ENCODE results near the gene TTYH3. TPM values are rescaled to one million over a fixed set of nuclear protein-coding genes. Genes with fewer than 3 reads are reported as not detected.

Gene TTYH3
- total RNA-seq, 1 experiment from 2014 or later: 114 TPM

GRCh38 chr7:2646680-2647571 lies 15.1 kb downstream of the TTYH3 start:
- POLR2A ChIA-PET (ENCODE audit: unreplicated experiment): no interaction called here
- TF ChIP-seq CTCF (conservative IDR thresholded peaks at IDR 0.05) (no peak), EZH2 (IDR thresholded peaks at IDR 0.05; ENCODE audit: low read depth) (no peak)

DNA sequence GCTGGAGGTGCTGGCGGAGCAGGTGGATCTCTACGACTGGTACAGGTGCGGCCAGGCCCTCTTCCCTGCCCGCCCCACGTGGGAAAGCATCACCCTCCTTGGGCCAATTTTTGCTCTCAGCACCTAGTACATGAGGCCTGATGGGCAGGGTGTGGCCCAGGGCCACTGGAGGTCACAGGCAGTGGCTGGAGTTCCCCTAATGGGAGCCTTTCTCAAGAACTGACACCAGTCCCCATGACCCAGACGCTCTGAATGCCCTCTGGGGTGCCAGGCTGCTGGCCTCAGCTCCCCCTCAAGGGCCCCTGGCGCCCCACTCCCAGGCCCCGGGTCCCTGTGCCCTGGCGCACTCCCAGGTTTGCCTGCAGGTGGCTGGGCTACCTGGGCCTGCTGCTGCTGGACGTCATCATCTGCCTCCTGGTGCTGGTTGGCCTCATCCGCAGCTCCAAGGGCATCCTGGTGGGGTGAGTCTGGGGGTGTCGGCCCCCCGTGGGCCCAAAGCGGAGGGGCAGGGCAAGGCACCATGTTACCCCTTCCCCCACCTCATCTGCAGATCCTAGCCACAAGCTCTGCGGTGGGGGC lies 15.9 kb downstream of the TTYH3 start:
- Histone ChIP-seq H3K27me3 (ENCODE audit: insufficient read depth, low read depth) (no peaks in the 10 kb centered on the region), H3K4me1 (replicated peaks; ENCODE audit: insufficient read depth) (no peaks in the 10 kb centered on the region), H3K4me3 (no peak overlapping the region), H3K4me2 (no peak overlapping the region), H4K20me1 (ENCODE audit: insufficient read depth) (peaks cover 27% of the 10 kb centered on the region), H3K27ac (no peak overlapping the region), H3F3A (ENCODE audit: insufficient read depth, low read depth) (0 out of 2 replicates have a peak, but pooled peaks cover 3% of the 10 kb centered on the region), H3K9me3 (ENCODE audit: insufficient read depth, low read depth) (no peaks in the 10 kb centered on the region), H3K36me3 (ENCODE audit: low read depth) (no peaks in the 10 kb centered on the region), H2AFZ (no peak overlapping the region), H3K9me2 (ENCODE audit: insufficient read depth) (no peaks in the 10 kb centered on the region), H3K79me2 (ENCODE audit: low read depth) (no peaks in the 10 kb centered on the region)
- ChIA-PET POLR2A (ENCODE audit: unreplicated experiment) (no interaction called here), CTCF (no interaction called here)
- BruUV-seq (replicated peaks): no TSS peak
- TF ChIP-seq EZH2 (IDR thresholded peaks at IDR 0.05; ENCODE audit: low read depth) (no peak), CTCF (conservative IDR thresholded peaks at IDR 0.05) (no peak)
- intact Hi-C loops (cut with micrococcal nuclease; ENCODE audit: unreplicated experiment): no loop called here
- no peak for DNase-seq

More at GRCh38 chr7:2646680-2647571, 15.1 kb downstream of the TTYH3 start:
- Histone ChIP-seq H3K4me3 (no peak overlapping the region), H3K36me3 (ENCODE audit: low read depth) (no peaks in the 10 kb centered on the region), H3K4me2 (no peak overlapping the region), H3K27me3 (ENCODE audit: insufficient read depth, low read depth) (no peaks in the 10 kb centered on the region), H3K9me2 (ENCODE audit: insufficient read depth) (no peaks in the 10 kb centered on the region), H2AFZ (no peak overlapping the region), H3K4me1 (replicated peaks; ENCODE audit: insufficient read depth) (no peaks in the 10 kb centered on the region), H4K20me1 (ENCODE audit: insufficient read depth) (peaks cover 31% of the 10 kb centered on the region), H3F3A (ENCODE audit: insufficient read depth, low read depth) (0 out of 2 replicates have a peak, but pooled peaks cover 3% of the 10 kb centered on the region), H3K9me3 (ENCODE audit: insufficient read depth, low read depth) (no peaks in the 10 kb centered on the region), H3K79me2 (ENCODE audit: low read depth) (no peaks in the 10 kb centered on the region), H3K27ac (no peak overlapping the region)
- DNase-seq: no peak
- no TSS peak for BruUV-seq (replicated peaks)
- CTCF ChIA-PET: no interaction called here
- intact Hi-C loops (cut with micrococcal nuclease; ENCODE audit: unreplicated experiment): no loop called here

- CTCF ChIA-PET: no interaction called here
- Histone ChIP-seq H3K27ac (no peak overlapping the region), H3K79me2 (ENCODE audit: low read depth) (no peaks in the 10 kb centered on the region), H3K4me3 (no peak overlapping the region), H3K36me3 (ENCODE audit: low read depth) (no peaks in the 10 kb centered on the region), H3F3A (ENCODE audit: insufficient read depth, low read depth) (peaks cover 3% of the 10 kb centered on the region; the same call in 1 of the 2 replicates), H3K4me1 (replicated peaks; ENCODE audit: insufficient read depth) (no peaks in the 10 kb centered on the region), H3K9me3 (ENCODE audit: insufficient read depth, low read depth) (no peaks in the 10 kb centered on the region), H3K27me3 (ENCODE audit: insufficient read depth, low read depth) (no peaks in the 10 kb centered on the region), H2AFZ (no peak overlapping the region), H3K9me2 (ENCODE audit: insufficient read depth) (no peaks in the 10 kb centered on the region), H3K4me2 (no peak overlapping the region), H4K20me1 (ENCODE audit: insufficient read depth) (peaks cover 17% of the 10 kb centered on the region)
- intact Hi-C loops (cut with micrococcal nuclease; ENCODE audit: unreplicated experiment): no loop called here
- no TSS peak for BruUV-seq (replicated peaks)
- TF ChIP-seq CTCF (conservative IDR thresholded peaks at IDR 0.05) (no peak), EZH2 (IDR thresholded peaks at IDR 0.05; ENCODE audit: low read depth) (no peak)
- DNase-seq: no peak
- POLR2A ChIA-PET (ENCODE audit: unreplicated experiment): no interaction called here
Observed at GRCh38 chr7:2649139-2649838, 17.5 kb downstream of the TTYH3 start.
